CD4-positive, alpha-beta T cell treated with Interleukin-1 beta for 1 hour (primary cell): Measurements from ENCODE around the gene ARFIP2.

ENCODE experiments used
- DNase-seq, 2 donors: peaks; one replicate each; pipeline ENCODE4 v3.0.0-alpha.2; 2020 to 2022

ARFIP2 gene

DNA sequence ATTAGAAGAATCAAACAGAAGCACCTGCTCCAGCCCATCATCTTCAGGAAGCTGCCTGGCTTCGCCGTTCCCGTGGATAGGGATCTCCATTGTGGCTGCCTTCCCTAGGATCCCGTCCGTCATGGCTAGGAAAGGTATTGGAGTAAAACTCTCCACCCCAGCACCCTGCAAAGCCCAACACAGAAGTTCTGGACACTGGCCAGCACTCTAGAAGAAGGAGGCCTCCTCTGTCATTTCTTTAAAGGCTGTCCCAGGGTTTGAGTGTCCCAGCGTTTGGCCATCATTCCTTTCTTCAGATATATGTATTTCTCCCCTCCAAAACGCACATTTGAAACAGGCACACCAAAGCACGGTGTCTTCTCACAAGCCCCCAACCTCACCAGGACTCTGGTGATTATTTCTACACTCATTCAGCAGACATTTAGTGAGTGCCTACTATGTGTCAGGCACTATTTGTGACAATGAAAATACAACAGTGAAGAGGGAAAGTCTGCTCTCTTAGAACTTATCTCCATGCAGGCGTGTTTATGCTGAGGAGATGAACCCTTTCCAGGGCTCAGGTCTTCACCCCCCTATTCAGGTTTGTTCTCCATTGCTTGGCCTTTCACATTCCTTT lies 724 bp downstream of the ARFIP2 start:
- DNase-seq: no peak

GRCh38 chr11:6476571-6476970 lies 4.6 kb downstream of the ARFIP2 start:
- no peak for DNase-seq

GRCh38 chr11:6475936-6476335 lies 5.2 kb downstream of the ARFIP2 start:
- DNase-seq: no peak

- no peak for DNase-seq
These were observed 6.2 kb downstream of the ARFIP2 start for GRCh38 chr11:6474806-6475500.

- no peak for DNase-seq
These were observed 6.7 kb downstream of the ARFIP2 start for GRCh38 chr11:6474413-6474792.

DNA sequence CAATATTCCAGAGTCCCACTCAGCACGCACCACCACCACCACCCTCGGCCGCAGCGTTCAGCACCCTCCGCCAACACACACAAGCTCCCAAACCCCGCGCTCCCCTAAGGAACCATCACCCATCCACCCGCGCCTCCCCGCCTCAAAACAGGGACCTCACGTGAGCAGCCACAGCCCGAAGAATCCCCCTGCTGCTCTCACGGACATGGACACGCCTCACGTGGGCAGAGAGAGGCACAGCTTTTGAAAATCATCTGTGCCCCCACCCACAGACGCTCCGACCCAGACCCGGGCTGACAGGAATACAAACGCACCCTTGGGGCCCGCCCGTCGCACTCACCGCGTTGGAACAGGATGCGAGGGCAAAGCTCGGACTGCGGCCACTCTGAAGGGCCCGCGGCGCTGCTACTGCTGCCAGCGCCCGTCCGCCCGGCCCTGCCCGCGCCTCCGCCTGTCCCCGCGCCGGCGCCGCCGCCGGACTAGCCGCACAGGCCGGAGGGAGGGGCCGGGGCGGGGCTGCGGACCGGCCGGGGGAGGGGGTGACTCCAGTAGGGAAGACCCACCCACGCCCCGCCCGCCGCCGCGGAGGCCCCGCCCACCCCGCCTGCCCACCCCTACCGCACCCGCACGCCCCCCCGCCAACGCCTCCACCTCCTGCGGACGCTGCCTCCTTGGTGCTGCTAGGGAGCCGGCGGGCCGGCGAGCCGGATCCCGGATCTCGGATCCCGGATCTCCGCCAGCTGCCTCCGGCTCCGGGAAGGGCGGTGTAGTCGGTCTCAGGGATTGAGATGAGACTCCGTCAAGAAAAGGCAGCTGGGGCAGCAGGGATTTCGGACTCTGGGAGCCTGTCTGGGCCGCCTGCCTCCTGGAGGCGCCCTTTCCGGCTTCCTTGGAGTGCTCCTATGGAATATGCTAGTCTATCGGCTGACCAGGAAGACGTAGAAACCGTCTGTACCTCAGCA lies 7.4 kb downstream of the ARFIP2 start, which contains the start of gene TRIM3:
TRIM3 (minus strand) TSS at position 491 of the 962 bp plus-strand sequence. CDS start 8,246 bp downstream, outside the sequence.
- DNase-seq: peak; percentile 78 to 83

DNA sequence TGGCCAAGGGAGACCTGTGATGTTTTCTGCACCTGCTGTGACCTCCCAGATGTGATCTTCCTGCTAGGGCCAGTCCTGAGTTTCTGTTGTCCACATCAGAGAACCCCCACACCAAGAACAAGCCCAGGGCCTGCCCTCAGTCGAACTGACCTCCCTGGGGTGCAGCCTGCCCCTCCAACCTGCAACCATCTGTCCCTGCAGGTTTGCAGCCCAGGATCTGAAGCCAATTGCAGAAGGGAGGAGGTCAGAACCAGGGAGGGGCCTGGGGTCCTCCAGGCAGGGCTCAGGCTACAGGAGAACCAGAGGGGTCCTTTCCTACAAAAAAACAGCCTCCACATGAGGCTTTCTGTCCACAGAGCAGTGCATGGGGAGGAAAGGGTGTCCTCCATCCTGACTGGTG lies 8.2 kb downstream of the ARFIP2 start:
- no peak for DNase-seq

GRCh38 chr11:6469599-6469998 lies 11.5 kb downstream of the ARFIP2 start:
- DNase-seq: no peak

DNA sequence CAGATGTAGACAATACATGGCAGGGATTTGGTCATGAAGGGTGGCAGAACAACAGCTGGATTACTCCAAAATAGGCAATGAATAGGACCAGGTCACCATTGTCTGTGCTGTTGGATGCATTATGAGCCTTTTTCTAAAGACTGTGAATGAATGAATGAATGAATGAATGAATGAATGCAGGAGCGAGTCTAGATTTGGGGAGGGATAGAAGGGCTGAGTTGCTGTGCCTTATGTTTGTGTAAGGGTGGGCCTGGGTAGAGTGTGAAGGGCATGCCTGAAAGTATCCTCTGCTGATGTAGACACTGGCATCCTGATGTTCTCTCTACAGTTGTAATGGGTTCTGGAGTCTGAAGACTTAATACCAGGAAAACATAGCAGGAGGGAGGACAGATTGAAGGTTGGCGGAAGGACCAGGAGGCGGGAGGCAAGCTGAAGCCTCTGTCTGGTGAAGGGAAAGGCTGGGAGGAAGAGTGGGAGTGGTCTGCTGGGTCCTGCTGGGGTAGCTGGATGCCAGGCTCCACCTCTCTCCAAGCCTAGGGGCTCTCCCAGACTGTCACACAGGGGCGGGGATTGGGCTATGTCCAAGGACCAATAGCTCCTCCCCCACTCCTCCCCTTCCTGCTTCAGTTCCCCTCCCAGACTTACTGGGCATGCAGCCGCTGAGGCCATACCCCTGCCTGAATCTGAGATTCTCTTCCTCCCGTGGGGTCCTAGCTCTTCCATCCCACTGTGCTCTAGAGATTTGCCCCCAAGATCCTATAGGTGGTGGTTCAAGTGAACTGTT lies 12.2 kb downstream of the ARFIP2 start:
- DNase-seq: peak; percentile 11 to 75

- no peak for DNase-seq
These were observed 22.1 kb downstream of the ARFIP2 start for GRCh38 chr11:6459099-6459450.

DNA sequence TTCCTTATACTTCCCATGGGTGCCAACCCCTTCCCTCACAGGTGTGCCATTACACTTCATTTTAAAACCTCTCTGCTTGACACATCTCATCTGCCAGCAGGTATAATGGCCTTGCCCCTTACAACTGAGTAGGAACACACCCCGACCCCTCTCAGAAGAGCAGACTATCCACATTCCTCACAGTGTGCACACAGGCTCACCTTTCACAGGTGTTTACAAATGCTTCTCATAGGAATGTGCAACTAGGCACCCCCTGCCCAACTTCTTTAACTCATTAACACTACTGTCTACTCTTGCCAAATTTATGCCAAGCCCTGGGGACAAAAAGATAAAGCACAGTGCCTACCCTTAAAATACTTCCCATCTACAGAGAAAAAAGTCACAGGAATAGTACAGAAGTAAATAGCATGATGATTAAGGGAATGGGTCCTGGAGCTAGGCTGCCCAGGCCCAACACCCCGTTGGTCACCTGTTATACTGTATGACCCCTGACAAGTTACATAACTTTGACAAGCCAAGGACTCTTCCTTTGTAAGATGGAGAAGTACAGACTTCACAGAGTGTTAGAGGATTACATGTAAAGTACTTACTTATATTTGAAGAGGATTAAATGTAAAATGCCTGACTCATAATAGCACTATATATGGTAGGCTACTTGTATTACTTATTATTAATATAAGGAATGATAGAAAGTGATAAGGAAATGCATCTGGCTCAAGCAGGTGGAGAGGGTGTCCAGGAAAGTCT lies 22.6 kb downstream of the ARFIP2 start:
- DNase-seq: no peak

- no peak for DNase-seq
These were observed 23.4 kb downstream of the ARFIP2 start for GRCh38 chr11:6457581-6458320.

DNA sequence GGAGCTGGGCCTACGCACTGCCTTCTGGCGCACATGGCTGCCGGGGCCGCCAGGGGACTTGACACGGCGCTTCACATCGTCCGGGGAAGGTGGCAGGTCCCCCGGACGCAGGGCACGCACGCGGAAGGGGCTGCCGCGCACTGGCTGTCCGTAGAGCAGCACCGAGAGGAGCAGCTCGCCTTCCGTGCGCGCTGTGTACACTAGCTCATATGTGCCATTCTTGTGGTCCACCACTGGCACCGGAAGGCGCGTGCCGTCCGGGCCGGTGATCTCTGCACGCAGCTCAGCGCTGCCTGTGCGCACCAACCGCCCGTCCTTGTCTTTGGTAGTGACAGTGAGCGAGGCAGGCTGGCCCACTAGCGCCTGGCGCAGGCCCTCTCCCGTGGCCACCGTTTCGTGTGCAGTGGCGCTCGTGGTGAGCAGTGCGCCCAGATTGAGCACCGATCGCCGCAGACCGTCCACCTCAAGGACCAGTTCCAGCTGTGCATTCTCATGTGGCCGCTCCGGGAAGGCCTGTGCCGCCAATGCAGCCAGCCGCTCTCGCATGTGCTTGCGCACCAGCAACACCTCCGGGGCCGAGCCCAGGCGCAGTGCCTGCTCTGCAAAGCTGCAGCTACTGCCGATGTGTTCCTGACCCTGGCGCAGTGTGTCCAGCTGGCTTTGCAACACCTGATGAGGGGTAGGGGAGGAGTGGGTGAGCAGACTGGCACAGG lies 24.6 kb downstream of the ARFIP2 start:
- no peak for DNase-seq

DNA sequence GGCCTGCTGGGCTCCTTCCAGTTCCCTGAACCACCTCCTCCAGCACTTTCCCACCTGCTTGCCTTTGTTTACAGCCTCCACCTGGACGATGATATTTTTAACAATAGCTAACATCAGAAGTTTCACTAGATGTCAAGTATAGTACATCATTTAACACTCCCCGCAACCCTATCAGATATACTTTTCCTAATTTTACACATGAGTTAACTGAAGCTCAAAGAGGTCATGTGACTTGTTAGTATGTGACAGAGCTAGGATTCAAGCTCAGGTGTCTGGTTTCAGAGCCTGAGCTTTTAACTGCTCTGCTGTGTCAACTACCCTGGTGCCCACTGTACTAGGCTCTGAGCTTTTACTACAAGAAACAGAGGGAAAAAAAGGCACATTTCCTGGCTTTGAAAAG lies 26.1 kb downstream of the ARFIP2 start:
- DNase-seq: no peak

DNA sequence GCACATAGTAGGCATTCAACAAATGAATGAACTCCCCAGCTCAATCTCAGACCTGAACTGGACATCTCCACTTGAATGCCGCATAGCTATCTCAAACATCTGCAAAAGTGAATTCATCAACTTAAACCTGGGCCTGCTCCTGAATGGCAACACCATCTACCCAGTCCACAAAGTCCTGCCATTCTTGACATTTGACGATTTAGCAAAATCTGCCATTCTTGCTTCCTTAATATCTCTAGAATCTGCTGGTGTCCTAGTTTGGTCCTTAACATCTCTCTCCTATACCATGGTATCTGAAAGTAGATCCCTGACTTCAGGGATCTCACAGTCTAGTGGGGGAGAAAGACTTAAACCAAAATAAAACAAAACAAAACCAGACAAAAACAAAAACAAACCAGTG lies 28.0 kb downstream of the ARFIP2 start:
- no peak for DNase-seq

- no peak for DNase-seq
These were observed 28.9 kb downstream of the ARFIP2 start for GRCh38 chr11:6452219-6452618.

- DNase-seq: no peak
These were observed 32.6 kb downstream of the ARFIP2 start for GRCh38 chr11:6448574-6448973.

DNA sequence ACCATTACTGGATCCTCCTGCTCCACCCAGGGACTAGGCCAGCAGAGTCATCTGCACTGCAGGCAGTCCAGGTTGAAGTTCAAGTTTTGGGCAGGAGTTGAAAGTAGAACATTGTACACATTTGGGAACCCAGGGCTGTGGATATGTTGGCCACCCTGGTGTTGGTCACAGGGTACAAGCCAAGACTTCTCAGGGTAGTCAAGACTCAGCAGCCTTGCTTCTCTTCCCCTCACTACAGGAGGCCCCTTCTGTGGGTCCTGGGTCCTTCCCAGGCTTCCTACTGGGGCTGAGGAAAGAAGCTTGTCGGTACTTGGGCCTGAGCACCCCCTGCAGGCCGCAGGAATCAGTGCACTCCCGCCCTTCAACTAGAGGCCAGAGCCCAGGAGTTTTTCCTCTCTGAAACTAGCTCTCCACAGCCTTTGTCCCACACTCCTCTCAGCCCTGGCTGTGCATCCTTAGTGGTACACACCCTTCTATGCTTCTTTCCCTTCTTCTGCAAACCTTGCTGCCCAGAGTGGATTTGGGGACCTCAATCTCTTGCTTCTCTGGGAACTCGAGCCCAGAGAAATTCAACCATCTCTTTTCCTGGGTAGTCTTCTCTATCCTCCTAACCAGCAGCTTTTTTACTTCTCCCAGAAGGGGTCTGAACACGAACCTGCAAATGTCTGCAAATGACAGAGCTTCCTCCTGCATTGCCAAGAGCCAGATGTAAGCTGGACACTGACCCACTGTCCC lies 37.7 kb downstream of the ARFIP2 start:
- DNase-seq: peak; percentile 59 to 63

- no peak for DNase-seq
These were observed 38.7 kb downstream of the ARFIP2 start for GRCh38 chr11:6442441-6442840.

DNA sequence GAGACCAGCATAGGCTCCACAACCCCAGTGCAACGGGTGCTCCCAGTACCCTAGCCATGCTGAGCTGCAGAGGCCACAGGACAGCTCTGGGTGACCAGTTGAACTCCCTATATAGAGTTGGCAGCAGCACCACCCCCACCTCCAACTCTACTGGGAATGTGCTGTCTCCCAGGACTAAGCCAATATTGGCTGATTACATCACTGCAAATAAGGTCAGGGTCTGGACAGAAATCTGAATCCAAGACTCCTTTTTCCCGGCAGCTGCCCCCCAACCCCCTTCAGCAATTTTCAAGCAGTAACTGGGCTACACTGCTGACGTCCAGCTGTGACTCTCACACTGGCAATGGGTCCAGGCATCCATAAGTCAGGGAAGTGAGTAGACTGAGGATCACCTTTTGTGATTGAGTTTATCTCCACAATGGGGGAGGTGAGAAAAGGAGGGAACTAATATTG lies 40.2 kb downstream of the ARFIP2 start, which contains the start of gene HPX:
HPX (minus strand) TSS at position 82 of the 453 bp plus-strand sequence; CDS start at position 58, 24 bp downstream.
- DNase-seq: no peak
